B cell (primary cell): Measurements from ENCODE around the gene PPFIA2. TPM values are rescaled to one million over a fixed set of nuclear protein-coding genes. Genes with fewer than 3 reads are reported as not detected.

Experiments used
- ATAC-seq: fragments of 200-7000 bp; cut with Tn5 transposase; one replicate; pipeline ENCODE4 v1.10.0; 2021; ENCODE audit warnings: low read depth, mild to moderate bottlenecking, moderate number of reproducible peaks, moderate library complexity
- CTCF ChIA-PET: fragments of 350-600 bp; sonication (Branson Sonifier 250); formaldehyde crosslinking; loops from one replicate; lab custom pipeline; 2021; ENCODE audit warnings: antibody characterized with exemption, inconsistent platforms; lab: Charles Lee
- POLR2A ChIA-PET: fragments of 350-600 bp; sonication (Branson Sonifier 250); formaldehyde crosslinking; loops from one replicate; lab custom pipeline; 2021; ENCODE audit warnings: antibody characterized with exemption; lab: Charles Lee
- DNase-seq: peaks from one replicate; pipeline ENCODE4 v3.0.0; 2013
- H2AFZ ChIP-seq: 2 replicates; pipeline ENCODE4 v1.6.1; 2012; ENCODE audit warnings: mild to moderate bottlenecking, low read depth, low read length; ENCODE audit not compliant: insufficient read depth, poor library complexity, severe bottlenecking
- H3K27ac ChIP-seq, 2 donors: 1 replicate in 1 of 2; 2 replicates in 1 of 2; pipeline ENCODE4 v1.5.1; 2012 to 2013; ENCODE audit warnings: low read length in 2 of 2, mild to moderate bottlenecking in 2 of 2, moderate library complexity in 1 of 2
- H3K27me3 ChIP-seq, 4 experiments: fragments of 200-600 bp in 1 of 4; sonication (generic) in 1 of 4; replicated peaks in 1 of 4; 1 replicate in 2 of 4; 2 replicates in 2 of 4; pipeline versions ENCODE4 v1.6.1 to v1.7.0; 2013 to 2016; ENCODE audit warnings: low read length in 3 of 4, mild to moderate bottlenecking in 2 of 4, mixed read lengths in 1 of 4, moderate library complexity in 1 of 4; ENCODE audit not compliant: insufficient read depth in 4 of 4, control insufficient read depth in 3 of 4; ENCODE audit errors: control extremely low read depth in 1 of 4
- H3K36me3 ChIP-seq, 2 experiments: replicated peaks in 1 of 2; 1 replicate in 1 of 2; 2 replicates in 1 of 2; pipeline versions ENCODE4 v1.6.1 to v1.7.1; 2013; ENCODE audit warnings: low read length in 1 of 2; ENCODE audit not compliant: insufficient read depth in 2 of 2, control insufficient read depth in 1 of 2; ENCODE audit errors: control extremely low read depth in 1 of 2, extremely low read depth in 1 of 2
- H3K4me1 ChIP-seq, 2 donors: fragments of 200-600 bp in 1 of 2; sonication (generic) in 1 of 2; 1 replicate in 1 of 2; 2 replicates in 1 of 2; pipeline versions ENCODE4 v1.5.1 to v1.6.1; 2013 to 2017; ENCODE audit warnings: low read length in 2 of 2; ENCODE audit not compliant: control insufficient read depth in 2 of 2, insufficient read depth in 2 of 2
- H3K4me2 ChIP-seq: replicated peaks from 2 replicates; pipeline ENCODE3; 2012; ENCODE audit warnings: mild to moderate bottlenecking, low read depth, low read length; ENCODE audit not compliant: poor library complexity, severe bottlenecking
- H3K4me3 ChIP-seq, 5 experiments: fragments of 200-600 bp in 1 of 5; sonication (generic) in 1 of 5; 1 replicate in 3 of 5; 2 replicates in 2 of 5; pipeline versions ENCODE4 v1.5.1 to v1.7.0; 2011 to 2016; ENCODE audit warnings: low read length in 4 of 5, mild to moderate bottlenecking in 4 of 5, low read depth in 2 of 5, control low read depth in 1 of 5, moderate library complexity in 1 of 5; ENCODE audit not compliant: insufficient read depth in 1 of 5; ENCODE audit errors: control extremely low read depth in 1 of 5, extremely low read depth in 1 of 5
- H3K79me2 ChIP-seq: fragments of 200-600 bp; sonication (generic); one replicate; pipeline ENCODE4 v1.6.0; 2016; ENCODE audit warnings: low read length; ENCODE audit not compliant: control insufficient read depth, insufficient read depth
- H3K9ac ChIP-seq: fragments of 200-600 bp; sonication (generic); 2 replicates; pipeline ENCODE4 v1.6.1; 2017; ENCODE audit warnings: mild to moderate bottlenecking, low read length, moderate library complexity
- H3K9me3 ChIP-seq, 3 donors: one replicate each; pipeline versions ENCODE4 v1.6.1 to v1.7.1; 2013; ENCODE audit warnings: low read length in 2 of 3; ENCODE audit not compliant: control insufficient read depth in 2 of 3, insufficient read depth in 1 of 3; ENCODE audit errors: control extremely low read depth in 1 of 3
- H4K20me1 ChIP-seq: 2 replicates; pipeline ENCODE4 v1.6.0; 2012; ENCODE audit warnings: mild to moderate bottlenecking, low read length; ENCODE audit not compliant: insufficient read depth, control insufficient read depth, poor library complexity, severe bottlenecking
- H3K27ac Mint-ChIP-seq: one replicate; pipeline ENCODE4 v1.8.0; 2021; ENCODE audit warnings: mixed read lengths
- H3K27me3 Mint-ChIP-seq: one replicate; pipeline ENCODE4 v1.8.0; 2021; ENCODE audit warnings: mixed read lengths
- H3K4me1 Mint-ChIP-seq: one replicate; pipeline ENCODE4 v1.8.0; 2021; ENCODE audit warnings: mixed read lengths
- H3K4me3 Mint-ChIP-seq: one replicate; pipeline ENCODE4 v1.8.0; 2021; ENCODE audit warnings: mixed read lengths
- H3K9me3 Mint-ChIP-seq: one replicate; pipeline ENCODE4 v1.8.0; 2022; ENCODE audit warnings: mixed read lengths; ENCODE audit not compliant: insufficient read depth
- EZH2 ChIP-seq: IDR thresholded peaks from 2 replicates; pipeline ENCODE4 v1.6.1; 2012; ENCODE audit warnings: borderline replicate concordance, low read depth, mild to moderate bottlenecking, moderate library complexity, low read length; ENCODE audit not compliant: insufficient read depth, poor library complexity, severe bottlenecking
- WGBS: methylation state at CpG from one replicate; pipeline ENCODE4 v1.1.5; 2013; ENCODE audit warnings: missing lambda C conversion rate; ENCODE audit not compliant: insufficient coverage; 5-methylcytosine and 5-hydroxymethylcytosine counted together
- intact Hi-C: fragments of 100-400 bp; cut with micrococcal nuclease; formaldehyde crosslinking; loops from one replicate; pipeline ENCODE4 v1.10.0; 2022
- polyA plus RNA-seq: library from polyadenylated mRNA; depleted of rRNA; stranded (reverse); fragments of >200 nt; gene quantifications from 2 replicates; pipeline ENCODE4 v1.2.3, GENCODE V29; 2012
- total RNA-seq, 2 donors: library from RNA; stranded (reverse); fragments of 120-200 nt in 1 of 2; gene quantifications; 1 replicate in 1 of 2; 2 replicates in 1 of 2; pipeline versions ENCODE4 v1.2.3 to v1.2.4, GENCODE V29; 2013 to 2022
- TF ChIP-seq, protein P1 (sequence below): fragments of 200-600 bp; IDR thresholded peaks from one replicate; pipeline ENCODE4 v1.8.0; 2022; ENCODE audit warnings: antibody characterized with exemption, mild to moderate bottlenecking

PPFIA2 gene
- total and polyA plus RNA-seq, 2 donors (not counting 1 experiment from before 2014, with no cell fraction given): not detected

DNA sequence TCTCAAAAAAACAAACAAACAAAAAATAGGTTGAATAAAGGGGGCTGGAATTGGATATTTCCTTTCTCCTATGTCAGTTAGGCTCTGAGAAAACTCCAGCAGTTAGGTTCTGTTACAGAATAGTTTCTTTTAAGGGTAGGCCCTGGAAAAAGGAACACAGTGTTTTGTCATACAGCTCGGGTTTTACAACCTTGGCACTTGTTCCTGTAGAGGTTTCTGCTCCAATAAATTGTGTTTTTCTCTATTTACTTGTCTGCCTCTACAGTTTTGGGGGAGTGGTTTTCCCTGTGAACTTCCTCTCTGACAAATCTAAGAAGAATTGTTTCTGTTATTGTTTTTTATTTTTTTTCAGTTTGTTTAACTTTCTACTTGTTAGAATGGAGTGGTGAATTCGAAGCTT is 513.7 kb downstream of the PPFIA2 start:
- H3K27ac Mint-ChIP-seq: no peak overlapping the region
- Histone ChIP-seq H3K9ac (no peak overlapping the region), H3K79me2 (no peaks in the 10 kb centered on the region), H2AFZ (no peak overlapping the region), H3K4me3 (no peak overlapping the region), H3K4me2 (no peak overlapping the region), H4K20me1 (no peaks in the 10 kb centered on the region), H3K9me3 (peaks cover 0 to 4% (median 0%) of the 10 kb centered on the region in 3 donors), H3K27me3 (no peaks in the 10 kb centered on the region), H3K4me1 (no peaks in the 10 kb centered on the region), H3K27ac (no peak overlapping the region), H3K36me3 (no peaks in the 10 kb centered on the region)
- ATAC-seq (no peak), DNase-seq (no peak)
- intact Hi-C loops: no loop called here
- H3K9me3 Mint-ChIP-seq: no peaks in the 10 kb centered on the region
- ChIA-PET CTCF (no interaction called here), POLR2A (no interaction called here)
- H3K4me1 Mint-ChIP-seq: no peaks in the 10 kb centered on the region
- TF ChIP-seq, protein P1, sequence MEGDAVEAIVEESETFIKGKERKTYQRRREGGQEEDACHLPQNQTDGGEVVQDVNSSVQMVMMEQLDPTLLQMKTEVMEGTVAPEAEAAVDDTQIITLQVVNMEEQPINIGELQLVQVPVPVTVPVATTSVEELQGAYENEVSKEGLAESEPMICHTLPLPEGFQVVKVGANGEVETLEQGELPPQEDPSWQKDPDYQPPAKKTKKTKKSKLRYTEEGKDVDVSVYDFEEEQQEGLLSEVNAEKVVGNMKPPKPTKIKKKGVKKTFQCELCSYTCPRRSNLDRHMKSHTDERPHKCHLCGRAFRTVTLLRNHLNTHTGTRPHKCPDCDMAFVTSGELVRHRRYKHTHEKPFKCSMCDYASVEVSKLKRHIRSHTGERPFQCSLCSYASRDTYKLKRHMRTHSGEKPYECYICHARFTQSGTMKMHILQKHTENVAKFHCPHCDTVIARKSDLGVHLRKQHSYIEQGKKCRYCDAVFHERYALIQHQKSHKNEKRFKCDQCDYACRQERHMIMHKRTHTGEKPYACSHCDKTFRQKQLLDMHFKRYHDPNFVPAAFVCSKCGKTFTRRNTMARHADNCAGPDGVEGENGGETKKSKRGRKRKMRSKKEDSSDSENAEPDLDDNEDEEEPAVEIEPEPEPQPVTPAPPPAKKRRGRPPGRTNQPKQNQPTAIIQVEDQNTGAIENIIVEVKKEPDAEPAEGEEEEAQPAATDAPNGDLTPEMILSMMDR: no peak
- TF ChIP-seq EZH2: no peak
- WGBS: no CpG with 5 or more reads among the region's 2 CpGs
- H3K4me3 Mint-ChIP-seq: no peak overlapping the region
- H3K27me3 Mint-ChIP-seq: no peaks in the 10 kb centered on the region

- Histone ChIP-seq H2AFZ (no peak overlapping the region), H3K9ac (no peak overlapping the region), H3K27ac (no peak overlapping the region), H3K79me2 (no peaks in the 10 kb centered on the region), H3K9me3 (no peaks in the 10 kb centered on the region), H4K20me1 (no peaks in the 10 kb centered on the region), H3K27me3 (no peaks in the 10 kb centered on the region), H3K4me1 (no peaks in the 10 kb centered on the region), H3K4me3 (no peak overlapping the region), H3K36me3 (no peaks in the 10 kb centered on the region), H3K4me2 (no peak overlapping the region)
- no peak for TF ChIP-seq EZH2
- TF ChIP-seq, protein P1: no peak
- WGBS: no CpG with 5 or more reads among the region's 3 CpGs
- ATAC-seq (no peak), DNase-seq (no peak)
- ChIA-PET POLR2A (no interaction called here), CTCF (no interaction called here)
- no peak overlapping the region for H3K27ac Mint-ChIP-seq
- H3K4me1 Mint-ChIP-seq: no peaks in the 10 kb centered on the region
- H3K27me3 Mint-ChIP-seq: no peaks in the 10 kb centered on the region
- intact Hi-C loops: no loop called here
- H3K9me3 Mint-ChIP-seq: no peaks in the 10 kb centered on the region
- H3K4me3 Mint-ChIP-seq: no peak overlapping the region
These were observed 527.4 kb downstream of the PPFIA2 start for GRCh38 chr12:81231574-81232368.
